HG03442 (cell line): ENCODE measurements around the gene CD34.

Experiments used
- ATAC-seq: cut with Tn5 transposase; IDR thresholded peaks from one replicate; pipeline ENCODE4 v1.9.1; 2021; ENCODE audit warnings: mild to moderate bottlenecking, moderate library complexity; ENCODE audit not compliant: unreplicated experiment

CD34 gene

DNA sequence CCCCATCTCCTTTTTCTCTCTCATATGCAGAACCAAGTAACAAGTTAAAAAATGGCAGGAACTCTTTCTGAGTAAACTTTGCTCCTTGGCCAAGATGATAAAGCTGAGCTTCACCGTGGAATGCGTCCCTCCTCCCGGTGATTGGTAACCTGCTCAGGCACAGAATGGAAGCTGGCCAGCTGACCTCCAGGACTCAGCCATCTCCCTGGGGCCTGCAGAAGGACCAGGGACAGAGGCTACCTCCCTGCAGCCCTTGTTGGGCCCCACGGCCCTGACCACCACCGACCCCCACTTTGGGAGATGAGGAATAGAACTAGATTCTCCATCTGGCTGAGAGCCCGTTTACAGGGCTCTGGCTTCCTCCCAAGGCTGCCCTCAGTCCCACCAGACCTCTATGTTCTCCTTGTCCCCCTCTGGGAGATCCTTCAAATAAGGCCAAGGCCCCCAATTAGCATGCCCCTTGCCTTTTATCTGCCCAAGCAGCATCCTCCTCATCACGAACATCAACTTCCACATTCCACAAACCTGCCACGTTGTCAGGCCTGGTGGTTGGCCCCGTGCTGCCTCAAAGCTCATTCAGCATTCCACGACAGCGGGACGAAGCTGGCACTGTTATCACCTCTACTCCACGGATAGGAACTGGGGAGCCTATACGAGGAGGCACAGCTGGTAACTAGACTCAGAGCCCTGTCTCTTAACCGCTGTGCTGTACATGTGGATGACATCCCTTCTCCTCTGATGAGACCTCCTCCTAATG lies 74.2 kb downstream of the CD34 start:
- no peak for ATAC-seq

DNA sequence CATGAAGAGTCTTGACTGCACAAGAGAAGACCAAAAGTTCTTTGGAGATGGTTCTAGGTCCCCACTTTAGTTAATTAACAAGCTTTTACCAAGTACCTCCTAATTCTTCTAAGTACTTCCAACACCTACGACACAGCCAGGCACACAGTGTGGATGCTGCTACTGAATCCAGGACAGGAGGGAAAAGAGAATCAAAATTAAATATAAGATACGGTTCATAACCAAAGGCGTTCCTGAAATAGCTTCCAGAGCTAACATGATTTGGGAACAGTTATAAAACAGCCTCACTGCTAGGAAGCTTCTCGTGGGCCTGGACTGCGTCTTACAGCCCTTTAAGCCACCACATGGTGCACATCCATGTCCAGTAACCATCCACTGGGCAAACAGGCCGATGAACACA lies 75.0 kb downstream of the CD34 start:
- ATAC-seq: no peak

DNA sequence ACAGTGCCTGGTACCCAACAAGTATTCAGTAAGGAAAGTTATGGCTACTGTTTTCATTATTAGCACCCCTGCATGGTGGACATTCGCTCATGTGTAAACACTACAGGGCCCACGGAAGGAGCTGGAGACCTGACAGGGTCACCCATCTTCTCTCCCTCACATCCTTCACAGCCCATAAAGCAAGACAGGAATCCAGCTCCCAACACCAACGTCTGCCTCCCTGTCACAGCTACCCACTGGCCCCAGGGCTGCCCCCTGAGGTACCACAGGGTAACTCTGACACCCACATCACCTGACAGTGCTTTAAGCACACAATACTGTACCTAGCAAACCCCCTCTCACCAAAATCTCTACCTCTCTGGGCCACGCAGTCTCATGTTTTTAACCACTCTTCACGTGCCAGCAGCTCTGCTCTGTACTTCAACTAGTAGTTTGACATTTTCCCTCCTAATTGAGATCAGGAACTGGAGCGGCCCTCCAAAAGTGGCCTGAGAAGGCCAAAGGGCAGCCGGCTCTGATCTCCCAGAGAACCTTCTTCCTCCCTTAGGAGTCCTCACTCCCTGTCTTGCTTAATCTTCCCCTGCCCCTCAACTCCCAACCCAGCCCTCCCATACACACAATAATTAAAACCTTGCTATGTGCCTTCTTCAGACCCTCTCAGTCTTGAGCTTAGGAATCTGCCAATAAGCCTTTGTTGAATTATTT lies 76.8 kb downstream of the CD34 start:
- no peak for ATAC-seq

DNA sequence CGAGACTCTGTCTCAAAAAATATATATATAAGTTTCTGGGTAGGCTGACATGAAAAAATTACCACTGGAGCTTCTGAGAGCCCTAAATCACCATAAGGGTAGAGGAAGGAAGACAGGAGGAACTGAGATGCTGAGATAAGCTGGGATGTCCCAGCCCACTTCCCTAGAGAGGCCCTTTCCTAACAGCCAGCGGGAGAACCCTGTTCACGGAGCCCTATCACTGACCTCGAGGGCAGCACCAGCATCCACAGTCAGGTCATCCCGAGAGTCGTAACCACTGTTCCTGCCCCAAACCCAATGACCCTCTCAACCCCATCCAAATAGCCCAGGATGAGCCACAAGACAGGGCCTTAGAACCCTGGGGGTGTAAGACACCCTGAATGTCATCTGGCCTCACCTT lies 77.5 kb downstream of the CD34 start:
- no peak for ATAC-seq

DNA sequence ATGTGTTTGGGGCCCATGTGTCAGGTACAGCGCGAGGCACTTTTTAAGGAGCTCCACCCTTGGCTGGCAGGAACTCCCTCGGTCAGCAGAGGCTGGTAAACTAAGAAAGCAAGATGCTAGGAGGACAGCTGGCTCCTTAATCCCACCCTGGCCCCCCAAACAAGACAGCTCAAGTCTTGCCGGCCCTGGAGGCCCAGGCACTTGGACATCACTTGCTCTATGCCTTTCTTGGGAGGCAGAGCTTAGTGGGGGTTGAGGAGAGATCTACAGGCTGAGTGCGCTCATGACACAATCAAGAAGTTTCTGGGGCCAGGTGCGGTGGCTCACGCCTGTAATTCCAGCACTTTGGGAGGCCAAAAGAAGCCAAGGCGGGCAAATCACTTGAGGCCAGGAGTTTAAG lies 78.1 kb downstream of the CD34 start:
- no peak for ATAC-seq

DNA sequence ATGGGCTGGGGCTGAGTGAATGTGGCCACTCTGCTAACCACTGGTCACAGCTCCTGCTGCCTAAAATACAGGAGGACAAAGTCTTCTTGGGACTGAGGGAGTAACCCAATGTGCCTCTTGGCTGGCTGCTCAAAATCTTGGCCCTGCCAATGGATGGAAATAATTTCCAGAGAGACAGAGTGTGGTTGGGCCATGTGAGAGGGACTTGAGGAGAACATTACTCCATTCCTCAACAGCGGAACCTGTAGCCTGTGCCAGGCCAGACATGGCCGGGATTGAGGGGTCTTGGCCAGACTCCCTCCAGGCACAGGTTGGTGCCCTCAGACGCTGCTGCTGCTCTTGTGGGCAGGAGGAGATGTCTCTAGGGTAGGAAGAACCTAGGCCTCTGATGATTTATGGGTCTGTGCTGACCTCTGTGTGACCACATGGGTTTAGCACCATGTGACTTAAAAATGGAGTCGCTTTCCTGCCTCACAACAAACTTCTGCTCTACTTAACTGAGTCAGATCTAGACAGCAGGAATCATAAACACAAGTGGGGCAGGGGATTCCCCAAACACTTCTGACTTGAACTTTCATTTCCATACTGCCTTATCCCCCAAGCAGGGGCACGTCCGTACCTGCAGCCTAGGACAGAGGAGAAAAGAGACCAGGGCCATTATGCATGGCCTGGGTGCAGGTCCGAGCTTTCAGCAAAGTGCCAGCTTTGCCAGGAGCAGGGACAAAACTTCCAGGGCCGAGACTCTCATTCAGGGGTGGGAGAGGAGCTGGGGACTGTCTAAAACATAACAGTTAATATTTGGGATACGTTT lies 79.2 kb downstream of the CD34 start:
- peak; percentile 84 for ATAC-seq
